Breast epithelium (tissue), 3 donors: ENCODE data around the gene RAB7B.

Experiments used
- CTCF ChIP-seq, 3 donors: fragments of 450-650 bp; IDR thresholded peaks; one replicate each; pipeline ENCODE4 v1.5.1; 2016 to 2017; ENCODE audit warnings: antibody characterized with exemption in 3 of 3, mild to moderate bottlenecking in 3 of 3, moderate library complexity in 3 of 3
- POLR2A ChIP-seq: fragments of 450-650 bp; IDR thresholded peaks from one replicate; pipeline ENCODE4 v1.6.1; 2016; ENCODE audit warnings: antibody characterized with exemption, mild to moderate bottlenecking, moderate library complexity
- POLR2AphosphoS5 ChIP-seq, 3 donors: sonication (generic); formaldehyde crosslinking; IDR thresholded peaks; one replicate each; pipeline ENCODE4 v1.6.1; 2017; ENCODE audit warnings: antibody characterized with exemption in 3 of 3

- no peak for TF ChIP-seq POLR2AphosphoS5 (IDR thresholded peaks at IDR 0.05)
- no peak for TF ChIP-seq CTCF (IDR thresholded peaks at IDR 0.05)
- TF ChIP-seq POLR2A, result no peak
Measured at GRCh38 chr1:205928317-205928716, 74.9 kb downstream of the RAB7B start.
